Breast epithelium (tissue), 4 donors: ENCODE results near the gene WDPCP. TPM values are rescaled to one million over a fixed set of nuclear protein-coding genes. Genes with fewer than 3 reads are reported as not detected.
A peak's percentile ranks its signal among the peaks of the same experiment; 100 is the strongest.

Experiments
- DNase-seq, 2 donors: peaks; one replicate each; pipeline ENCODE4 v3.0.0-alpha.2; 2019; ENCODE audit warnings: low spot score in 2 of 2
- H3K27ac ChIP-seq, 2 donors: fragments of 200-600 bp; sonication (generic) in 1 of 2; one replicate each; pipeline ENCODE4 v1.5.1; 2016 to 2019; ENCODE audit warnings: mild to moderate bottlenecking in 1 of 2
- H3K27me3 ChIP-seq, 2 donors: fragments of 200-600 bp; sonication (generic) in 1 of 2; one replicate each; pipeline versions ENCODE4 v1.5.1 to v1.6.0; 2017 to 2019; ENCODE audit warnings: control low read depth in 1 of 2, mild to moderate bottlenecking in 1 of 2
- H3K36me3 ChIP-seq: fragments of 200-600 bp; one replicate; pipeline ENCODE4 v1.5.1; 2019
- H3K4me1 ChIP-seq, 2 donors: fragments of 200-600 bp; sonication (generic); one replicate each; pipeline ENCODE4 v1.5.1; 2016 to 2019; ENCODE audit warnings: control low read depth in 1 of 2
- H3K4me3 ChIP-seq, 3 donors: fragments of 200-600 bp; sonication (generic); 1 replicate in 2 of 3; 2 replicates in 1 of 3; pipeline ENCODE4 v1.5.1; 2016 to 2019; ENCODE audit warnings: mild to moderate bottlenecking in 3 of 3, moderate library complexity in 2 of 3
- H3K9me3 ChIP-seq, 2 donors: fragments of 200-600 bp; sonication (generic) in 1 of 2; one replicate each; pipeline ENCODE4 v1.5.1; 2016 to 2019; ENCODE audit warnings: control low read depth in 1 of 2
- POLR2A ChIP-seq: fragments of 450-650 bp; IDR thresholded peaks from one replicate; pipeline ENCODE4 v1.6.1; 2016; ENCODE audit warnings: antibody characterized with exemption, mild to moderate bottlenecking, moderate library complexity
- POLR2AphosphoS5 ChIP-seq, 3 donors: sonication (generic); formaldehyde crosslinking; IDR thresholded peaks; one replicate each; pipeline ENCODE4 v1.6.1; 2017; ENCODE audit warnings: antibody characterized with exemption in 3 of 3
- intact Hi-C: fragments of 100-400 bp; cut with DNase I; formaldehyde crosslinking; loops from one replicate; pipeline ENCODE4 v1.15.1; 2023; ENCODE audit warnings: low total_unique reads
- total RNA-seq, 3 donors: library from RNA; depleted of rRNA; stranded (reverse); fragments of >200 nt; gene quantifications; one replicate each; pipeline ENCODE4 v1.1.0, GENCODE V29; 2016
- TF ChIP-seq, protein P1 (sequence below), 3 donors: fragments of 450-650 bp; IDR thresholded peaks; one replicate each; pipeline ENCODE4 v1.5.1; 2016 to 2017; ENCODE audit warnings: antibody characterized with exemption in 3 of 3, mild to moderate bottlenecking in 3 of 3, moderate library complexity in 3 of 3

The WDPCP gene
- total RNA-seq, 3 donors from 2014 or later = 25.2 to 37.4 (median 29.4) TPM

DNA sequence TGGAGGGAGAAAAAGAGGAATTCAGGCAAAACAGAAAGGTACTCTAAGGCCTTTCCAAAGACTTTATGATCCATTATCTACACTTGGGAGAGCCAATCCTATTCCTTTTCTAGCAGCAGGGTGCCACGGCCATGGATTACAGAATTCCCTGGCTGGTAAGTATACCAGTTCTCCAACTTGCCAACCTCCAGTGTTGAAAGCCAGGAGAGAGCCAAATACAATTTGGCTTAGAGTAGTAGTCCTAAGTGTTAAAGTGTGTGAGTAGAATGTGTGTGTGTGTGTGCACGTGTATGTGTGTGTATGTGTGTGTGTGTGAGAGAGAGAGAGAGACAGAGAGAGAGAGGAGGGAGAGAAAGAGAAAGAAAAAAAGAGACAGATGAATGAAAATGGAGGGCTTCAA lies 43.3 kb downstream of the WDPCP start:
- intact Hi-C loops = no loop called here
- no peak for DNase-seq

GRCh38 chr2:63544017-63544627 lies 44.2 kb downstream of the WDPCP start:
- Histone ChIP-seq H3K27me3 (no peaks in the 10 kb centered on the region), H3K27ac (no peak overlapping the region), H3K4me3 (no peak overlapping the region), H3K36me3 (no peaks in the 10 kb centered on the region), H3K4me1 (no peaks in the 10 kb centered on the region), H3K9me3 (peaks cover 0 to 5% of the 10 kb centered on the region in 2 donors)
- intact Hi-C loops = no loop called here
- TF ChIP-seq POLR2AphosphoS5 (IDR thresholded peaks at IDR 0.05) (no peak), POLR2A (no peak)
- TF ChIP-seq, protein P1, sequence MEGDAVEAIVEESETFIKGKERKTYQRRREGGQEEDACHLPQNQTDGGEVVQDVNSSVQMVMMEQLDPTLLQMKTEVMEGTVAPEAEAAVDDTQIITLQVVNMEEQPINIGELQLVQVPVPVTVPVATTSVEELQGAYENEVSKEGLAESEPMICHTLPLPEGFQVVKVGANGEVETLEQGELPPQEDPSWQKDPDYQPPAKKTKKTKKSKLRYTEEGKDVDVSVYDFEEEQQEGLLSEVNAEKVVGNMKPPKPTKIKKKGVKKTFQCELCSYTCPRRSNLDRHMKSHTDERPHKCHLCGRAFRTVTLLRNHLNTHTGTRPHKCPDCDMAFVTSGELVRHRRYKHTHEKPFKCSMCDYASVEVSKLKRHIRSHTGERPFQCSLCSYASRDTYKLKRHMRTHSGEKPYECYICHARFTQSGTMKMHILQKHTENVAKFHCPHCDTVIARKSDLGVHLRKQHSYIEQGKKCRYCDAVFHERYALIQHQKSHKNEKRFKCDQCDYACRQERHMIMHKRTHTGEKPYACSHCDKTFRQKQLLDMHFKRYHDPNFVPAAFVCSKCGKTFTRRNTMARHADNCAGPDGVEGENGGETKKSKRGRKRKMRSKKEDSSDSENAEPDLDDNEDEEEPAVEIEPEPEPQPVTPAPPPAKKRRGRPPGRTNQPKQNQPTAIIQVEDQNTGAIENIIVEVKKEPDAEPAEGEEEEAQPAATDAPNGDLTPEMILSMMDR (IDR thresholded peaks at IDR 0.05) = peak in 1 of 3 donors; percentile 12
- DNase-seq = no peak

More for the DNA sequence above, 43.3 kb downstream of the WDPCP start:
- TF ChIP-seq, protein P1 (IDR thresholded peaks at IDR 0.05) = no peak
- no peak for TF ChIP-seq POLR2AphosphoS5 (IDR thresholded peaks at IDR 0.05)
- TF ChIP-seq POLR2A = no peak
- H3K27ac ChIP-seq = no peak overlapping the region
- peaks cover 0 to 5% of the 10 kb centered on the region in 2 donors for H3K9me3 ChIP-seq
- H3K4me1 ChIP-seq = no peaks in the 10 kb centered on the region
- no peaks in the 10 kb centered on the region for H3K36me3 ChIP-seq
- no peaks in the 10 kb centered on the region for H3K27me3 ChIP-seq
- H3K4me3 ChIP-seq = no peak overlapping the region

- Histone ChIP-seq H3K9me3 (peaks cover 0 to 7% of the 10 kb centered on the region in 2 donors), H3K27ac (no peak overlapping the region), H3K4me1 (no peaks in the 10 kb centered on the region), H3K27me3 (no peaks in the 10 kb centered on the region), H3K36me3 (no peaks in the 10 kb centered on the region), H3K4me3 (no peak overlapping the region)
- DNase-seq = no peak
- intact Hi-C loops = no loop called here
- TF ChIP-seq POLR2AphosphoS5 (IDR thresholded peaks at IDR 0.05) = no peak
- TF ChIP-seq, protein P1 (IDR thresholded peaks at IDR 0.05) = no peak
- TF ChIP-seq POLR2A = no peak
These were observed 48.7 kb downstream of the WDPCP start for GRCh38 chr2:63539416-63540162.

DNA sequence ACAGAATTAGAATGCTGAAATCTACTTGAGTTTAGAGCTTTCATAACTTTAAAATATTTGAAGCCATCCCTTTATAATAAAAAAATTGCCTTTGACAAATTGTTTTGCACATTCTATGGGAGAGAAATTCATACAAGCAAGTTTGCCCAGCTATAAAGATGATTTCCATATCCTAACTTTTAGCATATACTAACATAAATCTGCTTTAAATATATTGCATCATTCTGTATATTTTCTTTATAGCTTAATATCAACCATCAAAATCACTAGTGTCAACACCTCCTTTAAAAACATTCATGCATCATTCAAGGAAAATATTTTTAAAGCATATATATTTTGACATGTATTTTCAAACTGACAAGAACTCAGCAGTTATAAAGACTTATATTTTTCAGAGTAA lies 49.9 kb downstream of the WDPCP start:
- H3K9me3 ChIP-seq = peaks cover 0 to 7% of the 10 kb centered on the region in 2 donors
- intact Hi-C loops = no loop called here

More for the DNA sequence above, 49.9 kb downstream of the WDPCP start:
- no peaks in the 10 kb centered on the region for H3K27me3 ChIP-seq
- no peak overlapping the region for H3K4me3 ChIP-seq
- no peak overlapping the region for H3K27ac ChIP-seq
- no peak for DNase-seq
- no peaks in the 10 kb centered on the region for H3K36me3 ChIP-seq
- H3K4me1 ChIP-seq = no peaks in the 10 kb centered on the region
- no peak for TF ChIP-seq POLR2A
- TF ChIP-seq, protein P1 (IDR thresholded peaks at IDR 0.05) = no peak
- no peak for TF ChIP-seq POLR2AphosphoS5 (IDR thresholded peaks at IDR 0.05)
